ENCODE measurements around the gene CCDC40.

DNA sequence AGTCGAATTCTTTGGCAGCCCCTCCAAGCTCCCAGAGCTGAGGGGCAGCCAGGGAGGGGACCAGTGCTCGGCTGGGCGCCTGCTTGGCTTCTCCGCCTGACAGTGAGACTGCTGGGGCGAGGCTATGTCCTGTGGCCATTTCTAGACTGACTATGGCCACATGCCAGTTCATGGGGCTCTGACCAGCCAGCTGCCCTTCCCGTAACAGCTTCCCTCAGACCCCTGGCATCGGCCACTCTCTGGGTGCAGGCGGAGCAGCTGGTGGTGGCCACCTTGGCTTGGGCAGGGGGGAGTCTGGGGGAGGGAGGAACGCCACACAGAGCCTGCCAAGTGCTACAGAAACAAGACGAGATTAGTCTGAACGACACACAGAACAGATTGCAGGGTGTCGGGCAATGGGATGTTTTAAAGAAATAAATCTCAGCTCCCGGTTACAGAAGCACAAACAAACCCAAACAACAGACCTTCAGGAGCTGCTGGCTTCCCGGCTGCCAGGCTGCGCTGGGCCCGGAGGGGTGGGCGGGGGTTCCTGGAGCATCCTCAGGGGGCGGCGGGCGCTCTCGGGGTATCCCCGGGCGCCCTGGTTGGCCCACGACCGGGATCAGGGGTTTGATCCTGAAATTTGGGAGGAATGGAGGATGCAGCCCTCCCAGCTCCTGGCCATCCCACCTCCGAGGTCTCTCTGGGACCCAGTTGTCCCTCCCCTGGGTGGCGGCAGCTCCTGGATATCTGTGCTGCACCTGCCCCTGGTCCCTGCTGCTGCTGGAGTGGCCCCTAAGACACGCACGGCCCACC, 35.3 kb upstream of the CCDC40 start:
- TF ChIP-seq EZH2phosphoT487 (IDR thresholded peaks at IDR 0.05; ENCODE audit: insufficient read depth, low read depth) (no peak), EZH2 (IDR thresholded peaks at IDR 0.05; ENCODE audit: insufficient read depth, poor library complexity, severe bottlenecking) (no peak)

All from GM23248 (cell line).